SK-N-MC (cell line): ENCODE results near the gene PAX4.

Experiments used
- EZH2 ChIP-seq: fragments of 200-600 bp; sonication (generic); IDR thresholded peaks from one replicate; pipeline ENCODE4 v1.6.1; 2017; ENCODE audit warnings: antibody characterized with exemption
- POLR2AphosphoS5 ChIP-seq: IDR thresholded peaks from 2 replicates; pipeline ENCODE4 v1.6.1; 2012; ENCODE audit warnings: mild to moderate bottlenecking, low read depth, low read length, borderline replicate concordance

- no peak for TF ChIP-seq EZH2
- TF ChIP-seq POLR2AphosphoS5, result no peak
Measured at GRCh38 chr7:127591591-127591990, 26.4 kb downstream of the PAX4 start.
